Muscle layer of colon (tissue), 2 donors: Measurements from ENCODE around the gene OTOG.

Experiments
- H3K27ac ChIP-seq: one replicate; pipeline ENCODE4 v1.7.0; 2013; ENCODE audit warnings: low read depth, mild to moderate bottlenecking, low read length, moderate library complexity
- H3K27me3 ChIP-seq, 2 donors: one replicate each; pipeline ENCODE4 v1.7.0; 2013; ENCODE audit warnings: low read length in 2 of 2, mild to moderate bottlenecking in 2 of 2; ENCODE audit not compliant: insufficient read depth in 2 of 2, control insufficient read depth in 1 of 2
- H3K36me3 ChIP-seq: one replicate; pipeline ENCODE4 v1.7.0; 2013; ENCODE audit warnings: mild to moderate bottlenecking, low read length; ENCODE audit not compliant: insufficient read depth
- H3K4me1 ChIP-seq: one replicate; pipeline ENCODE4 v1.7.0; 2013; ENCODE audit warnings: mild to moderate bottlenecking, low read length; ENCODE audit not compliant: insufficient read depth
- H3K4me3 ChIP-seq, 2 donors: one replicate each; pipeline ENCODE4 v1.7.0; 2013; ENCODE audit warnings: low read length in 2 of 2, low read depth in 1 of 2, mild to moderate bottlenecking in 1 of 2, moderate library complexity in 1 of 2
- H3K9ac ChIP-seq: one replicate; pipeline ENCODE4 v1.7.0; 2013; ENCODE audit warnings: low read length
- H3K9me3 ChIP-seq: one replicate; pipeline ENCODE4 v1.7.0; 2013; ENCODE audit warnings: mild to moderate bottlenecking, low read length
- donor health status: abdominal sarcoma.
- donor health status: Adenocarcinoma of cecum.

The OTOG gene

GRCh38 chr11:17570034-17570433, 23.0 kb downstream of the OTOG start:
- no peaks in the 10 kb centered on the region for H3K36me3 ChIP-seq
- no peaks in the 10 kb centered on the region for H3K9me3 ChIP-seq
- H3K4me1 ChIP-seq, result no peaks in the 10 kb centered on the region
- H3K27me3 ChIP-seq, result no peaks in the 10 kb centered on the region
- no peak overlapping the region for H3K27ac ChIP-seq
- no peak overlapping the region for H3K9ac ChIP-seq
- no peak overlapping the region for H3K4me3 ChIP-seq

GRCh38 chr11:17571431-17572358, 24.6 kb downstream of the OTOG start:
- Histone ChIP-seq H3K4me3 (no peak overlapping the region), H3K27ac (no peak overlapping the region), H3K4me1 (no peaks in the 10 kb centered on the region), H3K27me3 (no peaks in the 10 kb centered on the region), H3K9me3 (no peaks in the 10 kb centered on the region), H3K9ac (no peak overlapping the region), H3K36me3 (no peaks in the 10 kb centered on the region)

- H3K9ac ChIP-seq, result no peak overlapping the region
- no peak overlapping the region for H3K27ac ChIP-seq
- no peaks in the 10 kb centered on the region for H3K36me3 ChIP-seq
- H3K4me1 ChIP-seq, result no peaks in the 10 kb centered on the region
- H3K4me3 ChIP-seq, result no peak overlapping the region
- H3K9me3 ChIP-seq, result no peaks in the 10 kb centered on the region
- no peaks in the 10 kb centered on the region for H3K27me3 ChIP-seq
These were observed 25.3 kb downstream of the OTOG start for GRCh38 chr11:17572359-17572690.

GRCh38 chr11:17572791-17573460, 25.9 kb downstream of the OTOG start:
- H3K36me3 ChIP-seq, result no peaks in the 10 kb centered on the region
- no peaks in the 10 kb centered on the region for H3K9me3 ChIP-seq
- H3K9ac ChIP-seq, result no peak overlapping the region
- no peak overlapping the region for H3K27ac ChIP-seq
- H3K4me1 ChIP-seq, result no peaks in the 10 kb centered on the region
- H3K4me3 ChIP-seq, result no peak overlapping the region
- no peaks in the 10 kb centered on the region for H3K27me3 ChIP-seq

- H3K9me3 ChIP-seq, result no peaks in the 10 kb centered on the region
- no peak overlapping the region for H3K4me3 ChIP-seq
- H3K9ac ChIP-seq, result no peak overlapping the region
These were observed 26.5 kb downstream of the OTOG start for GRCh38 chr11:17573526-17573925.

GRCh38 chr11:17574141-17575091, 27.4 kb downstream of the OTOG start:
- H3K4me1 ChIP-seq, result no peaks in the 10 kb centered on the region

More at GRCh38 chr11:17573526-17573925, 26.5 kb downstream of the OTOG start:
- H3K27ac ChIP-seq, result no peak overlapping the region
- H3K27me3 ChIP-seq, result no peaks in the 10 kb centered on the region
- H3K36me3 ChIP-seq, result no peaks in the 10 kb centered on the region
- no peaks in the 10 kb centered on the region for H3K4me1 ChIP-seq

DNA sequence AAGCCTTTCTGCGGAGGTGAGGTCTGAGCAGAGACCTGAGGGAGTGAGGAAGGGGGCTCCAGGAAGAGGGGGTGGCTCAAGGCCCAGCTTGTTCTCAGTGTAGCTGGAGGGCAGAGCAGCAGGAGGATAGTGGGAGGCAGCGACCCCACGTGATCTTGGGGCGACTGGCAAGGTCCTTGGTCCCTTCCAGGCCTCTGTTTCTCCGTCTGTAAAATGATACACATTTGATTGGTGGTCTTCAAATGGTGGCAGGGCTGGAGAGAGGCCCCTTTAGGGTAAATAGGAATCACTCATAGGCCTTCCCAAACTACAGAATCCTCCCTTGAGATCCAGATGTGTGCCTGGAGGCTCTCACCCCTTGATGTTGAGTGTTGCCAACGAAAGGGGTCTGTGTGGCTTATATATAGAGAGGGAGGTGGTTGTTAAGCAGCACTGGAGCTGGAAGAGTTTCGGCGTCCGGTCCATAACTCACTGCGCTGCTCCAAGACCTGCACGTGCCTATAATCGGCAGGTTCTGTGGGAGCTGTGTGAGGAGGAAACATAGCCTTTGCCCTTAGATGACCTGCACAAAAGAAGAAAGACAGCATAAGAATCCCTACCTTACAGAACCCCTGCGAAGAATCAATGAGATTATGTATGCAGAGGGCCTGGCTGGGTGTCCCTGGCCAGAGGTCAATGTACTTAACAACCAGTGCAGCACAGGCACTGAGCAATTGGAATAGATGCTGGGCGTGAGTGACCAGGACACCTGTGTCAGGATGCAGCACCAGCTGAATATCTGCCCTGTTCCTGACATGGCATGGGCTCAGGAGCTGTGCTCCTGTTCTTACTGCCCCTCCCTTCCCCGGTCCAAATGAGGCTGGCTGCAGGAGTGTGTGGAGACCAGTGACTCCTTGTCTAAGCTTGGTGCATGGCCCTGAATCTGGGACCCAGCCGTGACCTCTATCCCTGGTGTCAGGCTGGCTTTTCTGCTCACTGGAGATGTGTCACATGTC, 28.7 kb downstream of the OTOG start:
- Histone ChIP-seq H3K27me3 (no peaks in the 10 kb centered on the region), H3K4me3 (no peak overlapping the region), H3K9ac (no peak overlapping the region), H3K9me3 (no peaks in the 10 kb centered on the region), H3K4me1 (no peaks in the 10 kb centered on the region), H3K36me3 (no peaks in the 10 kb centered on the region), H3K27ac (no peak overlapping the region)

More at GRCh38 chr11:17574141-17575091, 27.4 kb downstream of the OTOG start:
- Histone ChIP-seq H3K27ac (no peak overlapping the region), H3K27me3 (no peaks in the 10 kb centered on the region), H3K9me3 (no peaks in the 10 kb centered on the region), H3K36me3 (no peaks in the 10 kb centered on the region), H3K9ac (no peak overlapping the region), H3K4me3 (no peak overlapping the region)

DNA sequence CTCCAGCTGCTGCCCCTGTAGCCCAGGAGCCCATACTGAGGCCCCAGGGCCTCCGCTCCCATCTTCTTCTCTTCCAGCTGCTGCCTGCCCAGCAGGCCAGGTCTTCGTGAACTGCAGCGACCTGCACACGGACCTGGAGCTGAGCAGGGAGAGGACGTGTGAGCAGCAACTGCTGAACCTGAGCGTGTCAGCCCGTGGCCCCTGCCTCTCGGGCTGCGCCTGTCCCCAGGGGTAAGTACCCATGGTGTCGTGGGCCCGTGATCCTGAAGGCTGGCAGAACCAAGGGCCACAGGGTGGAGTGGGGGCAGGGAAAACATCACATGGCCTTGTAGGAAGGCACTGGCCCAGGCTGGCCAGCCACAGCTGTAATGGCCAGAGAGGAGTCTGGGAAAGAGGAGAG, 31.2 kb downstream of the OTOG start:
- Histone ChIP-seq H3K4me3 (no peak overlapping the region), H3K36me3 (no peaks in the 10 kb centered on the region), H3K9ac (no peak overlapping the region), H3K27ac (no peak overlapping the region), H3K9me3 (no peaks in the 10 kb centered on the region), H3K4me1 (no peaks in the 10 kb centered on the region), H3K27me3 (no peaks in the 10 kb centered on the region)

DNA sequence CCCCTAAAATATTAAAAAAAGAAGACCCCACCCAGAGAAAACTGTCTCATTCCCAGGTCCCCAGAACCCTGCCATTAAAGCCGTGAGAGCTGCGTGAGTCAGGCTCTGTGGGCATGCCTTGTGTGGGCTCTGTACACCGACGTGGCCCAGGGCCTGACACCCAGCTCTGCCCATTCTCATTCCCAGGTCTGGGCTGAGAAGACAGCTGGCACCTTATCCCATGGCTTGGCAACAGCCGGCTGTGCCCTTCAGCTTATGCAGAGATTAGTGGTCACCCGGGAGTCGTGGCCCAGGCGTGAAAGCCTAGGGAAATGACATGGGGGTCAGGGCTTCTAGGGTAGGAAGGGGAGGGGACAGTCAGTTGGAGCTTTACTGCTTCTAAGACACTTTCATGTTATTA, 31.9 kb downstream of the OTOG start:
- Histone ChIP-seq H3K9ac (no peak overlapping the region), H3K27me3 (no peaks in the 10 kb centered on the region), H3K9me3 (no peaks in the 10 kb centered on the region), H3K27ac (no peak overlapping the region), H3K4me3 (no peak overlapping the region), H3K4me1 (no peaks in the 10 kb centered on the region), H3K36me3 (no peaks in the 10 kb centered on the region)

- no peaks in the 10 kb centered on the region for H3K9me3 ChIP-seq
- no peaks in the 10 kb centered on the region for H3K27me3 ChIP-seq
- H3K36me3 ChIP-seq, result no peaks in the 10 kb centered on the region
- no peaks in the 10 kb centered on the region for H3K4me1 ChIP-seq
- no peak overlapping the region for H3K4me3 ChIP-seq
- H3K9ac ChIP-seq, result no peak overlapping the region
- no peak overlapping the region for H3K27ac ChIP-seq
These were observed 32.4 kb downstream of the OTOG start for GRCh38 chr11:17579451-17579850.
